ENCODE results near the gene HRH1. TPM values are rescaled to one million over a fixed set of nuclear protein-coding genes. Genes with fewer than 3 reads are reported as not detected.
"Not testable (repeated sequence)": the region's sequence is repeated elsewhere in the genome, so short reads cannot be mapped to it uniquely, and the experiment has no call there.

HRH1 gene
- total RNA-seq, 4 donors from 2014 or later: 3.7 to 15.9 (median 5.9) TPM

DNA sequence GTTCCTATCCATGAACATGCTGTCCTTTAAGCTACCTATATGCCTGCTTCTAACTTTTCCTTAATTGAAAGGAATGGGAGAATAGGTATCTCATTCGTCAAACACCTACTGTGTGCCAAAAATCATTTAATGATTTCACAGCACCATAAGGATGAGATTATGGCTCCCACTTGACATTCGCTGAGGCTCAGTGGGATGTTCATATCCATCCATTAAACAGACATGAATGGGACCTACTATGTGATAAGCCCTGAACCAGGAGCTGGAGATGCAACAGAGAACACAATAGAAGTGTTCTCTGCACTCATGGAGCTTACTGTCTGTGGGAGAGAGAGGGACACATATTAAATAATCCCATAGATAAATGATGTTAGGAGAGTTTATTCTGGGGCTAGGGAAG is 49.7 kb downstream of the HRH1 start:
- H3K36me3 ChIP-seq: no peaks in the 10 kb centered on the region
- peaks cover 0 to 7% (median 0%) of the 10 kb centered on the region in 4 donors for H3K27me3 ChIP-seq
- intact Hi-C loops (cut with DNase I): no loop called here
- no peak for DNase-seq (ENCODE audit: extremely low spot score)
- peaks cover 7 to 31% (median 18%) of the 10 kb centered on the region in 4 donors for H3K4me1 ChIP-seq
- TF ChIP-seq EP300 (IDR thresholded peaks at IDR 0.05): no peak
- no peak for TF ChIP-seq POLR2A (IDR thresholded peaks at IDR 0.05; ENCODE audit: low read depth)
- TF ChIP-seq, protein P1, sequence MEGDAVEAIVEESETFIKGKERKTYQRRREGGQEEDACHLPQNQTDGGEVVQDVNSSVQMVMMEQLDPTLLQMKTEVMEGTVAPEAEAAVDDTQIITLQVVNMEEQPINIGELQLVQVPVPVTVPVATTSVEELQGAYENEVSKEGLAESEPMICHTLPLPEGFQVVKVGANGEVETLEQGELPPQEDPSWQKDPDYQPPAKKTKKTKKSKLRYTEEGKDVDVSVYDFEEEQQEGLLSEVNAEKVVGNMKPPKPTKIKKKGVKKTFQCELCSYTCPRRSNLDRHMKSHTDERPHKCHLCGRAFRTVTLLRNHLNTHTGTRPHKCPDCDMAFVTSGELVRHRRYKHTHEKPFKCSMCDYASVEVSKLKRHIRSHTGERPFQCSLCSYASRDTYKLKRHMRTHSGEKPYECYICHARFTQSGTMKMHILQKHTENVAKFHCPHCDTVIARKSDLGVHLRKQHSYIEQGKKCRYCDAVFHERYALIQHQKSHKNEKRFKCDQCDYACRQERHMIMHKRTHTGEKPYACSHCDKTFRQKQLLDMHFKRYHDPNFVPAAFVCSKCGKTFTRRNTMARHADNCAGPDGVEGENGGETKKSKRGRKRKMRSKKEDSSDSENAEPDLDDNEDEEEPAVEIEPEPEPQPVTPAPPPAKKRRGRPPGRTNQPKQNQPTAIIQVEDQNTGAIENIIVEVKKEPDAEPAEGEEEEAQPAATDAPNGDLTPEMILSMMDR (IDR thresholded peaks at IDR 0.05): no peak
- no peak for TF ChIP-seq POLR2AphosphoS5 (IDR thresholded peaks at IDR 0.05)
- H3K9me3 ChIP-seq: no peaks in the 10 kb centered on the region
- WGBS: 93% methylated on average over 2 of the region's 2 CpGs
- H3K4me3 ChIP-seq: no peak overlapping the region
- no peak overlapping the region for H3K27ac ChIP-seq (replicated peaks in 1 of 4)

- TF ChIP-seq, protein P1 (IDR thresholded peaks at IDR 0.05): no peak
- TF ChIP-seq POLR2AphosphoS5 (IDR thresholded peaks at IDR 0.05): no peak
- no peak for TF ChIP-seq EP300 (IDR thresholded peaks at IDR 0.05)
- no peak for TF ChIP-seq POLR2A (IDR thresholded peaks at IDR 0.05; ENCODE audit: low read depth)
- Histone ChIP-seq H3K4me1 (peaks cover 7 to 31% (median 18%) of the 10 kb centered on the region in 4 donors), H3K4me3 (no peak overlapping the region), H3K36me3 (no peaks in the 10 kb centered on the region), H3K9me3 (no peaks in the 10 kb centered on the region), H3K27me3 (no peaks in the 10 kb centered on the region), H3K27ac (replicated peaks in 1 of 4) (no peak overlapping the region)
- 56% methylated on average over 10 of the region's 10 CpGs for WGBS
- no peak for DNase-seq (ENCODE audit: extremely low spot score)
- intact Hi-C loops (cut with DNase I): no loop called here
Observed at GRCh38 chr3:11204697-11205348, 50.5 kb downstream of the HRH1 start.

GRCh38 chr3:11205881-11206280 is 51.6 kb downstream of the HRH1 start:
- 97% methylated on average over 12 of the region's 14 CpGs for WGBS
- H3K27ac ChIP-seq (replicated peaks in 1 of 4); H3K36me3 ChIP-seq; H3K4me3 ChIP-seq; intact Hi-C loops (cut with DNase I); H3K27me3 ChIP-seq; DNase-seq (ENCODE audit: extremely low spot score); H3K9me3 ChIP-seq: not testable (repeated sequence)
- H3K4me1 ChIP-seq: peaks cover 6 to 29% (median 11%) of the 10 kb centered on the region in 4 donors
- TF ChIP-seq, protein P1 (IDR thresholded peaks at IDR 0.05): peak in 1 of 3 experiments; percentile 24

DNA sequence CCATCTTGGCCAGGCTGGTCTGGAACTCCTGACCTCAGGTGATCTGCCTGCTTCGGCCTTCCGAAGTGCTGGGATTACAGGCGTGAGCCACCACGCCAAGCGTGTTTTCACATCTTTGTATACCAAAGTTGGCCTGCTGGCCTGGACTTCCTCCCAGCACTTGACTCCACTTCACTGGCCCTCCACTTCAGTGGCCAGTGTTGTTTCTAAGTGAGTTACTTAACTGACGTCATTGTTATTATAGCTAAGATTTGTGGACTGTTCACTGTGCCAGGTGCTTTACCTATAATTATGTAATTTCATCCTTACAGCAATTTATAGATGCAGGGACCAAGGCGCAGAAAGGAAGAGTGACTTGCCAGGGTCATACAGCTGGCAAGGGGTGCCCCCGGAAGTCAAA is 52.0 kb downstream of the HRH1 start:
- 91% methylated on average over 8 of the region's 8 CpGs for WGBS

More for the DNA sequence above, 52.0 kb downstream of the HRH1 start:
- no peak for TF ChIP-seq POLR2AphosphoS5 (IDR thresholded peaks at IDR 0.05)
- TF ChIP-seq EP300 (IDR thresholded peaks at IDR 0.05): no peak
- TF ChIP-seq, protein P1 (IDR thresholded peaks at IDR 0.05): no peak
- no peak for TF ChIP-seq POLR2A (IDR thresholded peaks at IDR 0.05; ENCODE audit: low read depth)
- Histone ChIP-seq H3K4me3 (no peak overlapping the region), H3K9me3 (no peaks in the 10 kb centered on the region), H3K4me1 (peaks cover 3 to 29% (median 9%) of the 10 kb centered on the region in 4 donors), H3K27ac (replicated peaks in 1 of 4) (no peak overlapping the region), H3K27me3 (no peaks in the 10 kb centered on the region), H3K36me3 (no peaks in the 10 kb centered on the region)
- intact Hi-C loops (cut with DNase I): no loop called here
- DNase-seq (ENCODE audit: extremely low spot score): no peak

Measured in esophagus muscularis mucosa (tissue), 4 donors.